GM23338 (cell line): ENCODE results near the gene PAPPA. TPM values are rescaled to one million over a fixed set of nuclear protein-coding genes. Genes with fewer than 3 reads are reported as not detected.

ENCODE experiments used
- ATAC-seq: fragments of 200-7000 bp; cut with Tn5 transposase; 3 replicates; pipeline ENCODE4 v1.9.1; 2020
- DNase-seq: peaks from one replicate; pipeline ENCODE4 v3.0.0-alpha.2; 2015; ENCODE audit warnings: low spot score
- H2AFZ ChIP-seq: fragments of 200-600 bp; sonication (generic); 2 replicates; pipeline ENCODE4 v1.8.0; 2016; ENCODE audit warnings: antibody characterized with exemption, mild to moderate bottlenecking, moderate library complexity
- H3F3A ChIP-seq: fragments of 200-600 bp; sonication (generic); replicated peaks from 2 replicates; pipeline ENCODE4 v1.8.0; 2017; ENCODE audit warnings: antibody characterized with exemption, mixed run types, low read depth
- H3K27ac ChIP-seq: fragments of 200-600 bp; sonication (generic); 2 replicates; pipeline ENCODE4 v1.6.1; 2016; ENCODE audit warnings: low read depth
- H3K27me3 ChIP-seq: fragments of 200-600 bp; sonication (generic); 2 replicates; pipeline ENCODE4 v1.8.0; 2016; ENCODE audit warnings: mild to moderate bottlenecking, mixed run types, moderate library complexity; ENCODE audit not compliant: insufficient read depth
- H3K36me3 ChIP-seq: fragments of 200-600 bp; sonication (generic); 2 replicates; pipeline ENCODE4 v1.8.0; 2016; ENCODE audit warnings: mild to moderate bottlenecking; ENCODE audit not compliant: insufficient read depth
- H3K4me1 ChIP-seq: fragments of 200-600 bp; sonication (generic); 2 replicates; pipeline ENCODE4 v1.8.0; 2016; ENCODE audit warnings: mild to moderate bottlenecking, moderate library complexity; ENCODE audit not compliant: insufficient read depth
- H3K4me2 ChIP-seq: fragments of 200-600 bp; sonication (generic); 2 replicates; pipeline ENCODE4 v1.7.1; 2017; ENCODE audit warnings: mixed run types
- H3K4me3 ChIP-seq: fragments of 200-600 bp; sonication (generic); 2 replicates; pipeline ENCODE4 v1.6.1; 2016; ENCODE audit warnings: mixed run types
- H3K79me2 ChIP-seq: fragments of 200-600 bp; sonication (generic); replicated peaks from 2 replicates; pipeline ENCODE4 v1.8.0; 2017; ENCODE audit warnings: mild to moderate bottlenecking; ENCODE audit not compliant: insufficient read depth
- H3K9me2 ChIP-seq: fragments of 200-600 bp; sonication (generic); 2 replicates; pipeline ENCODE4 v1.8.0; 2017; ENCODE audit not compliant: insufficient read depth
- H4K20me1 ChIP-seq: fragments of 200-600 bp; sonication (generic); replicated peaks from 2 replicates; pipeline ENCODE4 v1.8.0; 2017; ENCODE audit warnings: mild to moderate bottlenecking; ENCODE audit not compliant: insufficient read depth
- H3K27ac Mint-ChIP-seq: 2 replicates; pipeline ENCODE4 v1.8.0; 2020; ENCODE audit warnings: inconsistent platforms, mild to moderate bottlenecking, moderate library complexity, mixed read lengths
- H3K27me3 Mint-ChIP-seq: 3 replicates; pipeline ENCODE4 v1.8.0; 2022; ENCODE audit warnings: low read depth, mild to moderate bottlenecking, moderate library complexity, mixed read lengths, inconsistent platforms; ENCODE audit not compliant: insufficient read depth, poor library complexity
- H3K36me3 Mint-ChIP-seq: 3 replicates; pipeline ENCODE4 v1.8.0; 2021; ENCODE audit warnings: low read depth, mild to moderate bottlenecking, inconsistent platforms, moderate library complexity, mixed read lengths
- H3K4me1 Mint-ChIP-seq: 3 replicates; pipeline ENCODE4 v1.8.0; 2020; ENCODE audit warnings: mild to moderate bottlenecking, inconsistent platforms, mixed read lengths
- H3K4me3 Mint-ChIP-seq: 3 replicates; pipeline ENCODE4 v1.8.0; 2021; ENCODE audit warnings: moderate library complexity, mild to moderate bottlenecking, inconsistent platforms, mixed read lengths
- H3K9me3 Mint-ChIP-seq: 3 replicates; pipeline ENCODE4 v1.8.0; 2020; ENCODE audit warnings: moderate library complexity, mild to moderate bottlenecking, inconsistent platforms, mixed read lengths
- CREB1 ChIP-seq: fragments of 250-450 bp; sonication (Bioruptor Pico); IDR thresholded peaks from 2 replicates; pipeline ENCODE4 v1.5.0; 2020; ENCODE audit warnings: low read depth, mild to moderate bottlenecking, moderate library complexity
- EZH2 ChIP-seq: fragments of 200-600 bp; sonication (generic); IDR thresholded peaks from one replicate; pipeline ENCODE4 v1.8.0; 2017; ENCODE audit warnings: antibody characterized with exemption, mild to moderate bottlenecking, low read depth; ENCODE audit not compliant: unreplicated experiment
- EZH2phosphoT487 ChIP-seq: fragments of 200-600 bp; sonication (generic); IDR thresholded peaks from one replicate; pipeline ENCODE4 v1.8.1; 2018; ENCODE audit warnings: antibody characterized with exemption; ENCODE audit not compliant: unreplicated experiment
- JUNB ChIP-seq: IDR thresholded peaks from one replicate; pipeline ENCODE4 v1.6.1; 2016; ENCODE audit warnings: antibody characterized with exemption; ENCODE audit not compliant: unreplicated experiment
- NANOG ChIP-seq: IDR thresholded peaks from 2 replicates; pipeline ENCODE4 v1.6.1; 2016; ENCODE audit warnings: antibody characterized with exemption, borderline replicate concordance
- POLR2AphosphoS5 ChIP-seq: IDR thresholded peaks from 2 replicates; pipeline ENCODE4 v1.6.1; 2016; ENCODE audit warnings: antibody characterized with exemption, low read depth
- STAT1 ChIP-seq: IDR thresholded peaks from one replicate; pipeline ENCODE4 v1.6.1; 2016; ENCODE audit warnings: antibody characterized with exemption; ENCODE audit not compliant: unreplicated experiment
- ZNF114 ChIP-seq: fragments of 250-450 bp; sonication (Bioruptor Pico); IDR thresholded peaks from 2 replicates; pipeline ENCODE4 v1.5.0; 2020; ENCODE audit warnings: mild to moderate bottlenecking, moderate library complexity
- ZNF331 ChIP-seq: fragments of 250-450 bp; sonication (Bioruptor Pico); IDR thresholded peaks from 2 replicates; pipeline ENCODE4 v1.5.0; 2020; ENCODE audit warnings: low read depth, mild to moderate bottlenecking, moderate library complexity
- polyA plus RNA-seq: library from polyadenylated mRNA; unstranded; fragments of >200 nt; fragmentation: Nextera tagmentation; extraction: Ambion mirVana; gene quantifications from 2 replicates; pipeline ENCODE4 v1.2.1, GENCODE V29; 2016
- total RNA-seq: library from RNA; depleted of rRNA; stranded (reverse); fragments of >200 nt; shearing (Covaris generic); gene quantifications from 2 replicates; pipeline ENCODE4 v1.2.3, GENCODE V29; 2014
- TF ChIP-seq, protein P1 (sequence below), 2 experiments: fragments of 200-600 bp in 1 of 2; sonication (generic) in 1 of 2; conservative IDR thresholded peaks; 2 replicates each; pipeline versions ENCODE4 v1.5.1 to v1.6.1; 2016 to 2017; ENCODE audit warnings: antibody characterized with exemption in 2 of 2, low read depth in 2 of 2, mild to moderate bottlenecking in 2 of 2, moderate library complexity in 1 of 2
- TF ChIP-seq, protein P2 (sequence below): IDR thresholded peaks from one replicate; pipeline ENCODE4 v1.6.1; 2018; ENCODE audit warnings: antibody characterized with exemption; ENCODE audit not compliant: unreplicated experiment
- TF ChIP-seq, protein P3 (sequence below): IDR thresholded peaks from 2 replicates; pipeline ENCODE4 v1.6.1; 2016; ENCODE audit warnings: antibody characterized with exemption
- TF ChIP-seq, protein P4 (sequence below): fragments of 250-450 bp; sonication (Bioruptor Pico); IDR thresholded peaks from 2 replicates; pipeline ENCODE4 v1.5.0; 2020; ENCODE audit warnings: mild to moderate bottlenecking, moderate library complexity

Gene PAPPA
- total and polyA plus RNA-seq, 2 experiments from 2014 or later = 0.38 to 0.66 TPM

DNA sequence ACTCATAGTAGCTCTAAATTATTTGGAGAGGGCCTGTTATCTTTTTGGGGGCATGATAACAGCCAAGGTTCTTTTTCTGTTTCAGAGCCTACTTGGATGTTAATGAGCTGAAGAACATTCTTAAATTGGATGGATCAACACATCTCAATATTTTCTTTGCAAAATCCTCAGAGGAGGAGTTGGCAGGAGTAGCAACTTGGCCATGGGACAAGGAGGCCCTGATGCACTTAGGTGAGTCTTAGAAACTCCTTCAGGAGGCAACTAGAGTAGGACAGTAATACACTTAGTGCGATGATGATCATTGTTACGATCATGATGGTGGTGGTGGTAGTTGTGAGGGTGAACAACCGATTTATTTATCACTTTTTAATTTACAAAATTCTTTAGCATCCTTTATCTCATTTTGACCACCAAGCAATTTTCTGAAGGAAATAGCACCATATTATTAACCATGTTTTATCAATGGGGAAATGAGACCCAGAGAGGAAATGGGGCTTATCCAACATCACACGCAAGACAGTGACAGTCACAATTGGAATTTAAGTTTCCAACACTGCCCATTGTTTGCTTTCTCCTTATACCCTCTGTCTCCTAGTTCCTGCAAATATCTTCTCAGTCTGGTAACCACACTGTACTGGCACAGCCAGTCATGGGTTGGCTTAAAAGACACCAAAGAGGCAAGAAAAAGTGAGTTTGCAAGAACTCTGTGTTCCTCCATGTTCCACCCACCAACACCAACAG, 54.0 kb downstream of the PAPPA start:
- Histone ChIP-seq H3K27me3 (no peaks in the 10 kb centered on the region), H3K4me3 (no peak overlapping the region), H3K36me3 (no peaks in the 10 kb centered on the region), H2AFZ (no peak overlapping the region), H3K4me2 (no peak overlapping the region), H3K9me2 (0 out of 2 replicates have a peak, but pooled peaks cover 7% of the 10 kb centered on the region), H3K79me2 (no peaks in the 10 kb centered on the region), H3K27ac (no peak overlapping the region), H4K20me1 (no peaks in the 10 kb centered on the region), H3K4me1 (0 out of 2 replicates have a peak, but pooled peaks cover under 1% of the 10 kb centered on the region), H3F3A (no peaks in the 10 kb centered on the region)
- no peak overlapping the region for H3K4me3 Mint-ChIP-seq
- H3K36me3 Mint-ChIP-seq = no peaks in the 10 kb centered on the region
- DNase-seq (no peak), ATAC-seq (no peak)
- no peak overlapping the region for H3K27ac Mint-ChIP-seq
- H3K9me3 Mint-ChIP-seq = no peaks in the 10 kb centered on the region
- TF ChIP-seq NANOG (no peak), EZH2 (no peak), EZH2phosphoT487 (no peak), CREB1 (CRISPR knock-in tag) (no peak), POLR2AphosphoS5 (no peak), JUNB (no peak), ZNF114 (no peak), STAT1 (no peak), ZNF331 (CRISPR knock-in tag) (no peak)
- TF ChIP-seq, protein P1, sequence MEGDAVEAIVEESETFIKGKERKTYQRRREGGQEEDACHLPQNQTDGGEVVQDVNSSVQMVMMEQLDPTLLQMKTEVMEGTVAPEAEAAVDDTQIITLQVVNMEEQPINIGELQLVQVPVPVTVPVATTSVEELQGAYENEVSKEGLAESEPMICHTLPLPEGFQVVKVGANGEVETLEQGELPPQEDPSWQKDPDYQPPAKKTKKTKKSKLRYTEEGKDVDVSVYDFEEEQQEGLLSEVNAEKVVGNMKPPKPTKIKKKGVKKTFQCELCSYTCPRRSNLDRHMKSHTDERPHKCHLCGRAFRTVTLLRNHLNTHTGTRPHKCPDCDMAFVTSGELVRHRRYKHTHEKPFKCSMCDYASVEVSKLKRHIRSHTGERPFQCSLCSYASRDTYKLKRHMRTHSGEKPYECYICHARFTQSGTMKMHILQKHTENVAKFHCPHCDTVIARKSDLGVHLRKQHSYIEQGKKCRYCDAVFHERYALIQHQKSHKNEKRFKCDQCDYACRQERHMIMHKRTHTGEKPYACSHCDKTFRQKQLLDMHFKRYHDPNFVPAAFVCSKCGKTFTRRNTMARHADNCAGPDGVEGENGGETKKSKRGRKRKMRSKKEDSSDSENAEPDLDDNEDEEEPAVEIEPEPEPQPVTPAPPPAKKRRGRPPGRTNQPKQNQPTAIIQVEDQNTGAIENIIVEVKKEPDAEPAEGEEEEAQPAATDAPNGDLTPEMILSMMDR (conservative IDR thresholded peaks at IDR 0.05; ENCODE audit: low read depth in 2 of 2) = no peak
- TF ChIP-seq, protein P2, sequence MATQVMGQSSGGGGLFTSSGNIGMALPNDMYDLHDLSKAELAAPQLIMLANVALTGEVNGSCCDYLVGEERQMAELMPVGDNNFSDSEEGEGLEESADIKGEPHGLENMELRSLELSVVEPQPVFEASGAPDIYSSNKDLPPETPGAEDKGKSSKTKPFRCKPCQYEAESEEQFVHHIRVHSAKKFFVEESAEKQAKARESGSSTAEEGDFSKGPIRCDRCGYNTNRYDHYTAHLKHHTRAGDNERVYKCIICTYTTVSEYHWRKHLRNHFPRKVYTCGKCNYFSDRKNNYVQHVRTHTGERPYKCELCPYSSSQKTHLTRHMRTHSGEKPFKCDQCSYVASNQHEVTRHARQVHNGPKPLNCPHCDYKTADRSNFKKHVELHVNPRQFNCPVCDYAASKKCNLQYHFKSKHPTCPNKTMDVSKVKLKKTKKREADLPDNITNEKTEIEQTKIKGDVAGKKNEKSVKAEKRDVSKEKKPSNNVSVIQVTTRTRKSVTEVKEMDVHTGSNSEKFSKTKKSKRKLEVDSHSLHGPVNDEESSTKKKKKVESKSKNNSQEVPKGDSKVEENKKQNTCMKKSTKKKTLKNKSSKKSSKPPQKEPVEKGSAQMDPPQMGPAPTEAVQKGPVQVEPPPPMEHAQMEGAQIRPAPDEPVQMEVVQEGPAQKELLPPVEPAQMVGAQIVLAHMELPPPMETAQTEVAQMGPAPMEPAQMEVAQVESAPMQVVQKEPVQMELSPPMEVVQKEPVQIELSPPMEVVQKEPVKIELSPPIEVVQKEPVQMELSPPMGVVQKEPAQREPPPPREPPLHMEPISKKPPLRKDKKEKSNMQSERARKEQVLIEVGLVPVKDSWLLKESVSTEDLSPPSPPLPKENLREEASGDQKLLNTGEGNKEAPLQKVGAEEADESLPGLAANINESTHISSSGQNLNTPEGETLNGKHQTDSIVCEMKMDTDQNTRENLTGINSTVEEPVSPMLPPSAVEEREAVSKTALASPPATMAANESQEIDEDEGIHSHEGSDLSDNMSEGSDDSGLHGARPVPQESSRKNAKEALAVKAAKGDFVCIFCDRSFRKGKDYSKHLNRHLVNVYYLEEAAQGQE = no peak
- TF ChIP-seq, protein P3, sequence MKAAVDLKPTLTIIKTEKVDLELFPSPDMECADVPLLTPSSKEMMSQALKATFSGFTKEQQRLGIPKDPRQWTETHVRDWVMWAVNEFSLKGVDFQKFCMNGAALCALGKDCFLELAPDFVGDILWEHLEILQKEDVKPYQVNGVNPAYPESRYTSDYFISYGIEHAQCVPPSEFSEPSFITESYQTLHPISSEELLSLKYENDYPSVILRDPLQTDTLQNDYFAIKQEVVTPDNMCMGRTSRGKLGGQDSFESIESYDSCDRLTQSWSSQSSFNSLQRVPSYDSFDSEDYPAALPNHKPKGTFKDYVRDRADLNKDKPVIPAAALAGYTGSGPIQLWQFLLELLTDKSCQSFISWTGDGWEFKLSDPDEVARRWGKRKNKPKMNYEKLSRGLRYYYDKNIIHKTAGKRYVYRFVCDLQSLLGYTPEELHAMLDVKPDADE = no peak
- TF ChIP-seq, protein P4, sequence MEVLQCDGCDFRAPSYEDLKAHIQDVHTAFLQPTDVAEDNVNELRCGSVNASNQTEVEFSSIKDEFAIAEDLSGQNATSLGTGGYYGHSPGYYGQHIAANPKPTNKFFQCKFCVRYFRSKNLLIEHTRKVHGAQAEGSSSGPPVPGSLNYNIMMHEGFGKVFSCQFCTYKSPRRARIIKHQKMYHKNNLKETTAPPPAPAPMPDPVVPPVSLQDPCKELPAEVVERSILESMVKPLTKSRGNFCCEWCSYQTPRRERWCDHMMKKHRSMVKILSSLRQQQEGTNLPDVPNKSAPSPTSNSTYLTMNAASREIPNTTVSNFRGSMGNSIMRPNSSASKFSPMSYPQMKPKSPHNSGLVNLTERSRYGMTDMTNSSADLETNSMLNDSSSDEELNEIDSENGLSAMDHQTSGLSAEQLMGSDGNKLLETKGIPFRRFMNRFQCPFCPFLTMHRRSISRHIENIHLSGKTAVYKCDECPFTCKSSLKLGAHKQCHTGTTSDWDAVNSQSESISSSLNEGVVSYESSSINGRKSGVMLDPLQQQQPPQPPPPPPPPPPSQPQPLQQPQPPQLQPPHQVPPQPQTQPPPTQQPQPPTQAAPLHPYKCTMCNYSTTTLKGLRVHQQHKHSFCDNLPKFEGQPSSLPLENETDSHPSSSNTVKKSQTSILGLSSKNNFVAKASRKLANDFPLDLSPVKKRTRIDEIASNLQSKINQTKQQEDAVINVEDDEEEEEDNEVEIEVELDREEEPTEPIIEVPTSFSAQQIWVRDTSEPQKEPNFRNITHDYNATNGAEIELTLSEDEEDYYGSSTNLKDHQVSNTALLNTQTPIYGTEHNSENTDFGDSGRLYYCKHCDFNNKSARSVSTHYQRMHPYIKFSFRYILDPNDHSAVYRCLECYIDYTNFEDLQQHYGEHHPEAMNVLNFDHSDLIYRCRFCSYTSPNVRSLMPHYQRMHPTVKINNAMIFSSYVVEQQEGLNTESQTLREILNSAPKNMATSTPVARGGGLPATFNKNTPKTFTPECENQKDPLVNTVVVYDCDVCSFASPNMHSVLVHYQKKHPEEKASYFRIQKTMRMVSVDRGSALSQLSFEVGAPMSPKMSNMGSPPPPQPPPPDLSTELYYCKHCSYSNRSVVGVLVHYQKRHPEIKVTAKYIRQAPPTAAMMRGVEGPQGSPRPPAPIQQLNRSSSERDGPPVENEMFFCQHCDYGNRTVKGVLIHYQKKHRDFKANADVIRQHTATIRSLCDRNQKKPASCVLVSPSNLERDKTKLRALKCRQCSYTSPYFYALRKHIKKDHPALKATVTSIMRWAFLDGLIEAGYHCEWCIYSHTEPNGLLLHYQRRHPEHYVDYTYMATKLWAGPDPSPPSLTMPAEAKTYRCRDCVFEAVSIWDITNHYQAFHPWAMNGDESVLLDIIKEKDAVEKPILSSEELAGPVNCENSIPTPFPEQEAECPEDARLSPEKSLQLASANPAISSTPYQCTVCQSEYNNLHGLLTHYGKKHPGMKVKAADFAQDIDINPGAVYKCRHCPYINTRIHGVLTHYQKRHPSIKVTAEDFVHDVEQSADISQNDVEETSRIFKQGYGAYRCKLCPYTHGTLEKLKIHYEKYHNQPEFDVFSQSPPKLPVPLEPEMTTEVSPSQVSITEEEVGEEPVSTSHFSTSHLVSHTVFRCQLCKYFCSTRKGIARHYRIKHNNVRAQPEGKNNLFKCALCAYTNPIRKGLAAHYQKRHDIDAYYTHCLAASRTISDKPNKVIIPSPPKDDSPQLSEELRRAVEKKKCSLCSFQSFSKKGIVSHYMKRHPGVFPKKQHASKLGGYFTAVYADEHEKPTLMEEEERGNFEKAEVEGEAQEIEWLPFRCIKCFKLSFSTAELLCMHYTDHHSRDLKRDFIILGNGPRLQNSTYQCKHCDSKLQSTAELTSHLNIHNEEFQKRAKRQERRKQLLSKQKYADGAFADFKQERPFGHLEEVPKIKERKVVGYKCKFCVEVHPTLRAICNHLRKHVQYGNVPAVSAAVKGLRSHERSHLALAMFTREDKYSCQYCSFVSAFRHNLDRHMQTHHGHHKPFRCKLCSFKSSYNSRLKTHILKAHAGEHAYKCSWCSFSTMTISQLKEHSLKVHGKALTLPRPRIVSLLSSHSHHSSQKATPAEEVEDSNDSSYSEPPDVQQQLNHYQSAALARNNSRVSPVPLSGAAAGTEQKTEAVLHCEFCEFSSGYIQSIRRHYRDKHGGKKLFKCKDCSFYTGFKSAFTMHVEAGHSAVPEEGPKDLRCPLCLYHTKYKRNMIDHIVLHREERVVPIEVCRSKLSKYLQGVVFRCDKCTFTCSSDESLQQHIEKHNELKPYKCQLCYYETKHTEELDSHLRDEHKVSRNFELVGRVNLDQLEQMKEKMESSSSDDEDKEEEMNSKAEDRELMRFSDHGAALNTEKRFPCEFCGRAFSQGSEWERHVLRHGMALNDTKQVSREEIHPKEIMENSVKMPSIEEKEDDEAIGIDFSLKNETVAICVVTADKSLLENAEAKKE (CRISPR knock-in tag) = no peak
- no peaks in the 10 kb centered on the region for H3K27me3 Mint-ChIP-seq
- peaks cover 9% of the 10 kb centered on the region; the same call in 2 of the 3 replicates for H3K4me1 Mint-ChIP-seq
